NCI-H526 (cell line): ENCODE data around the gene CHKA.
A peak's percentile ranks its signal among the peaks of the same experiment; 100 is the strongest.

ENCODE experiments used
- DNase-seq, 2 experiments: peaks; one replicate each; lab custom pipeline; 2025; lab: John Stamatoyannopoulos, UW

CHKA gene

DNA sequence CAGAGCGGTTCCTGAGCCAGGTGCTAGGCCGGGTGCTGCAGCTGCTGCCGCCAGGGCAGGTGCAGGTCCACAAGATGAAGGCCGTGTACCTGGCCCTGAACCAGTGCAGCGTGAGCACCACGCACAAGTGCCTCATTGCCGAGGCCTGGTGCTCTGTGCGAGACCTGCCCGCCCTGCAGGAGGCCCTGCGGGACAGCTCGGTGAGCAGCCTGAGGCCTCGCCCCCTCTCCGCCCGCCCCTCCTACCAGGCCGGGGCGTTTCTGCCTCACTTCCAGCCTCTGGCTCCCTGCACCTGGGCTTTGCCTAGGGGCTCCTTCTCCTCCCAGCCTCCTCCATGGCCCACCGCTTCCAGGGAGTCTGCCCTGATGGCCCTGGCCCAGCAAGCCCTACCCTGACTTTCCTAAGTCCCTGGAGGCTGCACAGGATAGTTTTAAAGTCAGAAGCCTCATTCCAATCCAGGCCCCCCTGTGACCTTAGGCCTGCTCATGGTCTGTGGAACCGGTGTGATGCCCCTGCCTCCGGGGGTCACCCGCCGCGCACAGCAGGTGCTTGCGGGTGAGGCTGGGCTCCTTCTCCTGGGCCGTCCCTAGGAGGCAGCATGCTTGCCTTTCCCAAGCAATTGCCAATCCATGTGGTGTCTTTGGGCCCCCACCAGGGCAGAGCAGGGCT, 76.9 kb downstream of the CHKA start:
- DNase-seq = peak in 1 of 2 experiments; percentile 36

DNA sequence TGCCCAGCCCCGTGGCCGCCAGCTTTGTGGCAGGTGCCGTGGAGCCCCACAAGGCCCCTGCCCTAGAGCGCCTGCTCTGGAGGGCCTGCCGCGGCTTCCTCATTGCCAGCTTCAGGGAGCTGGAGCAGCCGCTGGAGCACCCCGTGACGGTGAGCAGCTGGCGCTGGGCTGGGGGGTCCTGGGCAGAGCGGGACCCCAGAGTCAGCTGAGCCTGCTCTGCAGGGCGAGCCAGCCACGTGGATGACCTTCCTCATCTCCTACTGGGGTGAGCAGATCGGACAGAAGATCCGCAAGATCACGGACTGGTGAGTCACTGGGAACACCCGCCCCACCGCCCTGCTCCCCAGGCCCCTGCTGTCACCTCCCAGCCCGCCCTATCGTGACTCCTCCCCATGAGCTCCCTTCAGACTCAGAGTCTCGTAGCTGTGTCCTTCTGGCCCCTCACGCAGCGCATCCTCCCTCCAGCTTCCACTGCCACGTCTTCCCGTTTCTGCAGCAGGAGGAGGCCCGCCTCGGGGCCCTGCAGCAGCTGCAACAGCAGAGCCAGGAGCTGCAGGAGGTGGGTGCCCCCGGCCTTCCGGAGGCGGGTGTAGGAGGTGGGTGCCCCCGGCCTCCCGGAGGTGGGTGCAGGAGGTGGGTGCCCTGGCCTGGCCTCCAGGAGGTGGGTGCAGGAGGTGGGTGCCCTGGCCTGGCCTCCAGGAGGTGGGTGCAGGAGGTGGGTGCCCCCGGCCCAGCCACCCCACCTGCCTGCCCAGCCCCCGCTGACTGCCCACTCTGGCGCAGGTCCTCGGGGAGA, 77.6 kb downstream of the CHKA start:
- DNase-seq = no peak

DNA sequence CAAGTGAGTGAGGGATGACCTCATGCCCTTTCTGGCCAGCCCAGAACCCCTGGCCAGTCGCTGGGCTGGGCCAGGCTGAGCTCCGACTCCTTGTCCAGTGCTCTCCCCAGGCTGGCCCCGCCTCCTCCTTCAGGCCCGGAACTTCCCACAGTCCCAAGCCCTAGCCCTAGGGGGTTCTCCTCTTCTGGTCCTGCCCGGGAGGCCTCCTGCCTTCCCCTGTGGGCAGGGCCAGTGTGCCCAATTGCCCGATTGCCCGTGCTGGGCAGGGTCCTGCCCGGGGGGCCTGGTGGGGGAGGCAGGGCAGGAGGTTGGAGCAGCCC, 78.2 kb downstream of the CHKA start:
- no peak for DNase-seq

DNA sequence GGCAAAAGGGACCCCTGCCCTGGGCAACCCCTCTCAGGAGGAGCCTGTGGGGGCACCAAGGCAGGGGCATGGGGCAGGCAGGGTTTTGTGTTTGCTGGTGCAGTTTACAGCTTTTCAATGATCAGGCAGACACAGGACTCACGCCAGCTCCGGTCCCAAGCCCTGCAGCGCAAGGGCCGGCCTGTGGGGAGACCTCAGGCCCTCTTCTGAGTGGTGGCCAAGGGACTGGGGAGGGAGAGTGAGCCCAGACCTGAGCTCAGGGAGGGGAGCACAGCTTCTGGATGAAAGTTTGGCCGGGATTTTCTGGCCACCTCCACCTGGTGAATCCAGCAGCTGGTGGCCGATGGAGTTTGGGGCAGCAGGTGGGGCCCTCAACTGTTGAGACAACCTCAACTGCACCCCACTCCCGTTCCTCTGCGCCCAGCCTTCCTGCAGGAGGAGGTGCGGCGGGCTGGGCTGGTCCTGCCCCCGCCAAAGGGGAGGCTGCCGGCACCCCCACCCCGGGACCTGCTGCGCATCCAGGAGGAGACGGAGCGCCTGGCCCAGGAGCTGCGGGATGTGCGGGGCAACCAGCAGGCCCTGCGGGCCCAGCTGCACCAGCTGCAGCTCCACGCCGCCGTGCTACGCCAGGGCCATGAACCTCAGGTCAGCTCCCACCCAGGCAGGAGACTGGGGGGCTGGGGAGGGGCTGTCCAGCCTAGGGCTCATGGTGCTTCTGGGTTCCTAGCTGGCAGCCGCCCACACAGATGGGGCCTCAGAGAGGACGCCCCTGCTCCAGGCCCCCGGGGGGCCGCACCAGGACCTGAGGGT, 78.8 kb downstream of the CHKA start:
- DNase-seq = no peak

DNA sequence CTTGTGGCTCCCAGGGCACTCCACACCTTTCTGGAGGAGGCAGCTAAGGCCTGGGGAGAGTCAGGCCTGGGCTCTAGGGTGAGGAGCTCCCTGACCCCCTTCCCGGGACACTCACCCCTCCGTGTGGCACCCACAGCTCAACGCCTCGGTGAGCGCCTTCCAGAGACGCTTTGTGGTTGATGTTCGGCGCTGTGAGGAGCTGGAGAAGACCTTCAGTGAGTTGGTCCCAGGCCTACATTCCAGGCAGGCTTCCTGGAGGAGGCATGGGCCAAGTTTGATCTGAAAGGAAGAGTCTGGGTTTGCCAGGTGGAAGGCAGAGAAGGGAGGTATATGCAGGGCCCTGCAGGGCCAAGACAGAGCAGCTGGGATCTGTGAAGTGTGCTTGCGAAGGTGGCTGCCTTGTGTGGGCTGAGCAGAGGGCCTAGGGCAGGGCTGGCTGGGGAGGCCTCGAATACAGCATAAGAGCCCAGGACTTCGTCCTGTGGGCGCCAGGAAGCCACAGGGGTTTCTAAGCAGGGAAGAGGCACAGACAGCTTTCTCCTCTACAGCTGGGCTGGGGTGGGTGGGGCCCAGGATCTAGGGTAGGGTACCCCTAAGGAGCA, 79.5 kb downstream of the CHKA start:
- DNase-seq = no peak

DNA sequence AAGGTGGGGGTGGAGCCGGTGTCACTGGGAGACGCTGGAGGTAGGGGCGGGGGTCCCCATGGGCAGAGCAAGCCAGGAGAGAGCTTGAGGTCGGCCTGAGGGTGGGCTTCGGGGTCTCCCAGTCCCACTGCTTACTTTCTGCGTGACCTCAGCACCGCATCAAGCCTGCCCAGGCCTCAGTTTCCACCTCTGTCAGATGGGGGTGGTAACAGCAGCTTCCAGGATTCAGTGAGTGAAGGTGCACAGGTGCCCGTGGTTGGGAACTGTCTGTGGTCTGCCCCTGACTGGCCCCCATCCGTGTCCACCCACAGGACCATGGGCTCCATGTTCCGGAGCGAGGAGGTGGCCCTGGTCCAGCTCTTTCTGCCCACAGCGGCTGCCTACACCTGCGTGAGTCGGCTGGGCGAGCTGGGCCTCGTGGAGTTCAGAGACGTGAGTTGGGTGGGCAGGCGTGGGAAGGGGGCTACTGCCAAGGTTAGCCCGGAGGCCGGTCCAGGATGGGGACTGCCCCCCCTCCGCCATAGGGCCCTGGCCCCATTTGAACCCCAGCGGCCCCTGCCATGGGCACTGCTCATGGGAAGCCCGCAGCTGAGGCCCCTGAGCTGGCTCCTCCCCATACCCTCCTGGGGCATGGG, 80.1 kb downstream of the CHKA start:
- DNase-seq = no peak

DNA sequence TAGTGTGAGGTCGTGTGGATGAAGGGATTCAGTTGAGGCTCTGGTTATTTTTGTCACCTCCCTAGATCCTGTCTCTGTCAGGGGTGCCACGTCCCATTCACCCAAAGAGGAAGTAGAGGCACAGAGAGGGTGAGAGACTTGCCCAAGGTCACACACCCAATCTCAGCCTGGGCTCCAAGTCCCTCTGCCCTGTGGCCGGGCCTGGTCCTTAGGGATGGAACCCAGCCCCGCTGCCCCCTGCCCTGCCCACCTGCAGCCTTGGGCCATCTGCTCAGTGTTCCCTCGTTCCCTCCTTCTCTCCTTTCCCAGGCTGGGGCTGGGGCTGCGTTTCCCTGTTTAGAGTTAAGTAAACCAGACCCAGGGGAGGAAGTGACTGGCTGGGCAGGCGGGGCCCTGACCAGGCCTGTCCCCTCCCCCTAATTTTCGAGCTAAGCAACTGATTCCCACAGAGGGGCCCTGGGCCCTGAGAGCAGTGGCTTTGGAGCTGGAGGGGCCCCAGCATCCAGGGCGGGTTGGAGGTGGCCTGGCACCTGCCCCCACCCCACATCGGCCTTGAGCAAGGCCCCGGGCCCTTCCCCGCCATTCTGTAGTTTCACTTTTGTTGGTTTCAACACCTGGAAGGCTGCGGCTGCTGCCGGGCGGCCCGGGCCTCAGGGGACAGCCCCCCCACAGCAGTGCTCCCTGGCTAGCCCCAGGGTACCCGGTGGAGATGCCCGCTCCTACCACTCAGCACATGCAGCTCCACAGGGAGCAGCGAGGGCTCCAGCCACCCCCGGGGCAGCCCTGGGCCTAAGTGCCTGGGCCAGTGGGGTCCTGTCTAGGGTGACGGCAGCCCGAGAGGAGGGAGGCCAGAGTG, 80.9 kb downstream of the CHKA start:
- DNase-seq = peak; percentile 54 to 86

DNA sequence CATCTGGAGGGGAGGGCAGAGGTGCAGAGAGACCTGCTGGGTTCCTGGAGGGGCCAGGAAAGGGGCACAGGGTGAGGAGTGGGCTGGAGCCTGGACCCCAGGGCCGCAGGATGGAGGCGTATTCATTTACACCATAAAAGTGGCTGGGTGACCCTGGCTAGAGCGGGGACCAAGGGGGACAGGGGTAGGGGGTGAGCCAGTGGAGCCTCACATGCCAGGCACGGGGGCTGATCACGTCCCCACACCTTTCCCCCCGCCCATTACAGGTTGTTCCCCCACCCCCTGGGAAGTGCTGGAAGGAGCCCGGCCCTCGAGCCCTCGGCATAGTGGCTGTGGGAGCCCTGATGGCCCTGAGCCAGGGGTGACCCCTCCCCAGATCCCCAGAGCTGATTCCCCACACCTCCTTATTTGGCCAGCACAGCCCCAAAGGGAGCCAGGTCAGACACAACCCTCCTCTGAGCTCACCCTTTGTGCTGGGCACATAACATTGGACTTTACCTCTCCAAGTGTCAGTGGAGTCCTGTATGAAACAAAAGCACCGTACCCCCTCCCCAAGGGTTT, 81.6 kb downstream of the CHKA start:
- no peak for DNase-seq

DNA sequence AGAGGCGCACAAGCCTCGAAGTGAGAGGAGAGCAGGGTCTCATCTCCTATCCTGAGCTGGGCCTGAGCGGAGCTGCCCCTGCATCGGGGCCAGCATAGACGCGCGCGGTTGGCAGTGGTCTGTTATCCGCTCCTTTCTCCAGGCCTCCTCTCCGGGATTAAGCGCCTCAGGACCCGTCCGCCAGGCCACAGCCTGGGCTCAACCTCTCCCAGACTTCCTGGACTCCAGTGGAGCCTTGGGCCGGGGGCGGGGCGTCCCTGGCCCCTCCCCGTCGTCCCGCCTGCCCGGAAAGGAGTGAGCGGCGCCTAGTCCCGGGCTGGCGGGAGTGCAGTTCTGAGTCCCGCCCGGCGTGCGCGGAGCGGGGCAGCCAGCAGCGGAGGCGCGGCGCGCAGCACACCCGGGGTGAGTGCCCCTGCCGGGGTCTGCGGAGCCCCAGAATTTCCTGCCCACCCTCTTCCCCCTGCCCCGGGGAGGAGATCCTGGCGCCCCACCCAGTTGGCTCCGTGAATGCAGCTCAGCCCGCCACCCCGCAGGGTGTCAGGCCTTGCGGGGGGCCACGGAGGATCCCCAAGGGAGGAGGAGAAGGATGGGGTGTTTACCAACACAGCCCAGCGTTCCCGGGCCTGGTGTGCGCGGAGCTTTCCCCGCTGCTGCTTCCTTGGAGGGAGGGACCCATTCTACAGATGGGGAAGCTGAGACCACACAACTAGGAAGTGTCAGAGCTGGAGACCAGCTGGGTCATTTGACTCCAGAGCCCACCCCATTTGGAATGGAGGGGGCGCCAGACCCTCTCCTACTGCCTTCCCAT, 82.3 kb downstream of the CHKA start, which contains the start of gene TCIRG1:
TCIRG1 (plus strand) TSS at position 308 of the 808 bp plus-strand sequence. CDS start 2,247 bp downstream, outside the sequence.
- peak in 1 of 2 experiments; percentile 63 for DNase-seq

DNA sequence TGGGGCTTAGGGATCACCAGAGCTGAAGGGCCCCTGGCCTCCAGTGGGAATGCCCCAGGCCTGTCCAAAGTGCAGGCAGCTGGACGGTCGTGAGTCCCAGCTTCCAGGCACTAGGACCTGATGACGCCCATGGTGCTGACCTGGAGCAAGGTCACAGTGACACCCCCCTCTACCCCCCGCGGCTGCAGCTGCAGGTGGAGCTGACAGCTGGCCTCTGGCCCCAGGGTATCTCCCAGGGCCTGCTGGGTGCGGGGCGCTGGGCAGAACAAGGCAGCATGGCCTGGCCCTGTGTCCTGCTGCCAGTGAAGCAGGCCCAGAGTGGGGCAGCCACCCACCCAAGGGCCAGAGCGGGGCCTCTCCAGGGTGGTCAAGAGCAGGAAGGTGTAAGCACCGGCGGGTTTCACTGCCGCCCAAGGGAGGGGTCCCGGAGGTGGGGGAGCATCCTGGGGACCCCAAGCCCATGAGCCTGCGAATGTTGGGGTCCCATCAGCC, 82.9 kb downstream of the CHKA start:
- DNase-seq = no peak

DNA sequence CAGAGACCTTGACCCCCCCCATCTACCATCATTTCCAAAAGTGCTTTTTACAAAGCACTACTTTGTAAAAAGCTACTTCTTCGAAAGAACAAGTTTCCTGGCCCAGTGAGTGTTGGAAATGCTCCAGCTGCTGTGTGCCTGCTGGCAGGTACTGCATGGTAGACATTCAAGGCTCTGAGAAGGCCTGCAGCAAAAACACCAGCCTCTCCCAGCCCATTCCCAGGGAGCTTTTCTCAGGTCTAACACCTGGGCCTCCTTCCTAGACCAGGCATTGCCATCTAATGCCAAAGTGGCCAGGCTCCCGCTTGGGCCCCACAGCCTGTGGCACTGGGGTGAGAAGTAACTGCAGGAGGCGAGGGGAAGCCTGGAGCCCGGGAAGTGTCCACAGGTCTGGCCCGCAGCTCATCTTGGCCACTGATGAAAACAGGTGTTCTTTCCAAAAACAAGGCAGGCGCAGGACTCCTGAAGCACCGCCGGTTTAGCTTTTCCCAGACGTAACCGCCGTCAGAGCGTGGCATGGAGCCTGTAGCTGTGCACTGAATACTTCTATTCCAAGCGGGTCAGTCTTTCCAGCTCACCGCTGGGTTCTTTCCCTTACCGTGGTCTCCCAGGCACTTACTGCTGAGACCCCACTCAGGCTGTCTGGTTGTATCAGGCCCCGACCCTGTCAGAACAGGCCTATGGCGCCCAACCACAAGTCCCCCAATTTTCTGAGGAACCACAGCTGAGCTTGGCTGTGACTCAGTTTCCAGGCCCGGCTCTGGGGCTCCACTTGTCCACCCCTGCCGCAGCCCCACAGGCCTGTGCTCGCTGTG, 83.6 kb downstream of the CHKA start:
- no peak for DNase-seq

DNA sequence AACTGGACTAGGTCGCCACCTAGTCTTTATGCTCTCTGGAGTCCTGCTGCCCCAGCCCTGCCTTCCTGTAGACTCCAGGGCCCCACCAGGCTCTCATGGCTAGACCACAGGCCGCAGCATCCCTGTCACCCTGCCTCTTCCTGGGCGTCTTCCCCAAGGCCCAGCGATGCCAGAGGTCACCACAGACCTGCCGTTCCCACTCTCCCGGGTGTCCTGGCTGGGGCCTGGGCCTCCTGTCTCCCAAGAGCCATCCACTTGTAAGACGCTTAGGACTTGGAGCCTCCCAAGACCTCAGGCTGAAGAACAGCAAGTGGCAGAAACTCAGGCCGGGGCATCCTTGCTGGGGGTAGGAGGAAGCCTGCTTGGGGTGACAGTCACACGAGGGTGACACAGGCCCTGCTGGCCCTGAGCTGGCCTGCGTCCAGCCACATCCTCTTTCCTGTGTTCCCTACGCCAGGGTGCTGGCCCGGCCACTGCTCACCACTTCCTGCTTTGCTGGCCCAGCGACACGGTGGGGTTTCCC, 84.4 kb downstream of the CHKA start:
- DNase-seq = no peak

DNA sequence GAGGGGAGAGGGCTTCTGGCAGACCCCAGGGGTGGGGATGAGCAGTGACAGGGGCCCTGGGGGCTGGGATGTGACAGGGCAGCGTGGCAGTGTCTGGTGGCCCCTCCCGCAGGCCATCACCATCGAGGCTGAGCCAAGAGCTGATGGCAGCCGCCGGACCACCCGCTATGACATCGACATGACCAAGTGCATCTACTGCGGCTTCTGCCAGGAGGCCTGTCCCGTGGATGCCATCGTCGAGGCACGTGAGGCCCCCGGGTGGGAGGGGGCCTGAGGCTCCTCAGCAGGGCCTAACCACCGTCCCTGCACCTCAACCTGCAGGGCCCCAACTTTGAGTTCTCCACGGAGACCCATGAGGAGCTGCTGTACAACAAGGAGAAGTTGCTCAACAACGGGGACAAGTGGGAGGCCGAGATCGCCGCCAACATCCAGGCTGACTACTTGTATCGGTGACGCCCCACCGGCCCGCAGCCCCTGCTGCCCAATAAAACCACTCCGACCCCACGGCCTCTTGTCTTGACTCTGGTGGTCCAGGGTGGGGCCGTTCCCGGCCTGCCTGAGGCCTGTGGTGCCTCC, 85.0 kb downstream of the CHKA start:
- DNase-seq = no peak

DNA sequence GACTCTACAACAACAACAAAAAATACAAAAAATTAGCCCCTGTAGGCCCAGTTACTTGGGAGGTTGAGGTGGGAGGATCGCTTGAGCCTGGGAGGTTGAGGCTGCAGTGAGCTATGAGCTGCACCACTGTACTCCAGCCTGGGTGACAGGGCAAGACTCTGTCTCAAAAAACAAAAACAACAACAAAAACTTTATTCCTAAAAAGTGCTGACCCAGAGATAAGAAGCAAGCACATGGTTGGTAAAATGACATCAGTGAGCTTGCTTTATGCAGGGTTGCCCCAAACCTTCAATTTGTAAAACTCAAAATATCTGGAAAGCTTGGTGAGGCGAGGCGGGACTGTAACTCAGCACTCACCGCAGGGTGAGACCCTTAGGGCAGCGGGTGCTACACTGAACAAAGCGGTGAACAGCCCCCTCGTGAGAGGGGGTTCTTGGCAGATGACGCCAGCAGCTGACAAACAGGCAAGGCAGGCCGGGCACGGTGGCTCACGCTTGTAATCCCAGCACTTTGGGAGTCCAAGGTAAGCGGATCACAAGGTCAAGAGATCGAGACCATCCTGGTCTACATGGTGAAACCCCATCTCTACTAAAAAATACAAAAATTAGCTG, 85.8 kb downstream of the CHKA start:
- no peak for DNase-seq

DNA sequence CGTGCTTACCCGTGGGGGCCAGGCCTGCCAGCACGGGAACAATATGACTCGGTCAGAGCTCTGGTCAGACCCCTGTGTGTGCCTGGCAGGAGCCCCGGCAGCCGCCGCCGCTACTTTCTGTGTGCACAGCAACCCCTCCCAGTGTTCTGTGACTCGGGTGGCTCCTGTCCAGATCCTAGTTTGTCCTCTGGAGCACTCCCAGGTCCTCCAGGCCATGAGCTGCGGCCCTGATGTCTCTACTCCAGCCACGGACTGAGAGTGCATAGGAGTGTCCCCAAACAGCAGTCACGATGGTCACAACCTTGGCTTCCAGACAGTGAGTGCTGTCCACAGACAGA, 87.5 kb downstream of the CHKA start:
- no peak for DNase-seq

DNA sequence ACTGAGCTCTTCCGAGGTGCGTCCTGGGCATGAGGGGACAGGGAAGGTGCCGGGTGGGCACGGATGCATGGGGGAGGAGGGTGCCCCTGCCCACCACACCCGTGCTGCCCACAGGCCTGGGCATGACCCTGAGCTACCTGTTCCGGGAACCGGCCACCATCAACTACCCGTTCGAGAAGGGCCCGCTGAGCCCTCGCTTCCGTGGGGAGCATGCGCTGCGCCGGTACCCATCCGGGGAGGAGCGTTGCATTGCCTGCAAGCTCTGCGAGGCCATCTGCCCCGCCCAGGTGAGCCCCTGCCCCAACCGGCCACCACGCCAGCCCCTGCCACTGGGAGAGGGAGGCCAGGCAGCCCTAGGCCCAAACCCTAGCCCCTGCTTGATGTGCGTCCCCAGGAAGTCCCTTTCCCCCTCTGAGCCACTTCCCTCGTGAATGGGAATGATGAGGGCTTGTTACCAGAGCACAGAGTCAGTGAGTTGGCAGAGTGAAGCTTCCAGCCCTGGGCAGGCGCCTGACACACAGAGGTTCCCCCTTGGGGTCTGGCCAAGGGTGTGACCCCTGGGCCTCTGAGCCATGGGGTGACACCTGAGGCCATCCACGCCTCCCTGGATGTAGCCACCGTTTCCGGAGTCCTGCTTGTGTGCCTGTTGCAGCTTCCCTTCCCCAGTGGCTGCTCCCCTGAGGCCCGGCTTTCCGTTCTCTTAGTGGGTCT, 88.0 kb downstream of the CHKA start:
- no peak for DNase-seq

DNA sequence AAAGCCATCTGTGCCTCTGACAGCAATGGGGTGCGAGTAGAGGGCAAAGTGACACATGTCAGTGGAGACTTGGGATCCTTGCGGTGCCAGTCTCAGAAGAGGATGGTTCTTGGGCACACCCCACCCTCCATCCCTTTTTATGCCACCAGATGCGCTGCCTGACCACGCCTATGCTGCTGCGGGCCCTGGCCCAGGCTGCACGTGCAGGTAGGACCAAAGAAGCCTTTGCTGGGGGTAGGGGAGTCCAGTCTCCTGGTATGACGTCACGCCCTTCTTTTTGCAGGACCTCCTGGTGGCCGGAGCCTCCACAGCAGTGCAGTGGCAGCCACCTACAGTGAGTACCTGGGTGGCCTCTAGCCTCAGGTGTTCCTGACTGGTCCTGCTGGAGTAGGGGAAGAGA, 89.2 kb downstream of the CHKA start:
- no peak for DNase-seq
